ENCODE data around the gene SH2D4B.

- TF ChIP-seq CTCF (conservative IDR thresholded peaks at IDR 0.05; ENCODE audit: low read depth, low read length) (no peak), EZH2phosphoT487 (IDR thresholded peaks at IDR 0.05; ENCODE audit: borderline replicate concordance, low read length) (no peak)
Measured at GRCh38 chr10:80659289-80659688, 121.6 kb downstream of the SH2D4B start.

Data from PC-3 (cell line).